GM23248 (cell line): ENCODE data around the gene SPOCK3.

Source experiments
- EZH2 ChIP-seq: fragments of 200-600 bp; sonication (generic); IDR thresholded peaks from 2 replicates; pipeline ENCODE4 v1.6.1; 2018; ENCODE audit warnings: antibody characterized with exemption, mild to moderate bottlenecking; ENCODE audit not compliant: insufficient read depth, poor library complexity, severe bottlenecking
- EZH2phosphoT487 ChIP-seq: fragments of 200-600 bp; sonication (generic); IDR thresholded peaks from 2 replicates; pipeline ENCODE4 v1.6.1; 2018; ENCODE audit warnings: antibody characterized with exemption, moderate library complexity, mild to moderate bottlenecking, low read depth; ENCODE audit not compliant: insufficient read depth

- no peak for TF ChIP-seq EZH2phosphoT487
- TF ChIP-seq EZH2, result no peak
Observed at GRCh38 chr4:166875821-166876220, 358.5 kb downstream of the SPOCK3 start.
